ENCODE results near the gene C10orf71. TPM values are rescaled to one million over a fixed set of nuclear protein-coding genes. Genes with fewer than 3 reads are reported as not detected.

Gene C10orf71
- total RNA-seq, 2 experiments from 2014 or later: not detected

GRCh38 chr10:49288341-49289065 lies 10.5 kb upstream of the C10orf71 start:
- no peak for DNase-seq
- no peaks in the 10 kb centered on the region for H3K36me3 Mint-ChIP-seq
- no peak overlapping the region for H3K27ac Mint-ChIP-seq
- H3K4me3 Mint-ChIP-seq: no peak overlapping the region
- ChIA-PET POLR2A (no interaction called here), CTCF (no interaction called here)
- H3K9me3 Mint-ChIP-seq: no peaks in the 10 kb centered on the region
- no peaks in the 10 kb centered on the region for H3K4me1 Mint-ChIP-seq (ENCODE audit: low read depth)
- intact Hi-C loops (cut with micrococcal nuclease): no loop called here
- H3K27me3 Mint-ChIP-seq: peaks cover 7% of the 10 kb centered on the region

- Mint-ChIP-seq H3K4me1 (ENCODE audit: low read depth) (no peaks in the 10 kb centered on the region), H3K4me3 (no peak overlapping the region), H3K27ac (no peak overlapping the region), H3K27me3 (peaks cover 7% of the 10 kb centered on the region), H3K36me3 (no peaks in the 10 kb centered on the region), H3K9me3 (no peaks in the 10 kb centered on the region)
- intact Hi-C loops (cut with micrococcal nuclease): no loop called here
- no peak for DNase-seq
- POLR2A ChIA-PET: no interaction called here
- CTCF ChIA-PET: no interaction called here
Measured at GRCh38 chr10:49289480-49289879, 9.5 kb upstream of the C10orf71 start.

GRCh38 chr10:49290131-49290530 lies 8.8 kb upstream of the C10orf71 start:
- ChIA-PET CTCF (no interaction called here), POLR2A (no interaction called here)
- DNase-seq: no peak
- H3K27ac Mint-ChIP-seq: no peak overlapping the region
- no peaks in the 10 kb centered on the region for H3K4me1 Mint-ChIP-seq (ENCODE audit: low read depth)
- peaks cover 7% of the 10 kb centered on the region for H3K27me3 Mint-ChIP-seq
- no peaks in the 10 kb centered on the region for H3K9me3 Mint-ChIP-seq
- no peaks in the 10 kb centered on the region for H3K36me3 Mint-ChIP-seq
- H3K4me3 Mint-ChIP-seq: no peak overlapping the region
- intact Hi-C loops (cut with micrococcal nuclease): no loop called here

- no peak for DNase-seq
- H3K4me1 Mint-ChIP-seq (ENCODE audit: low read depth): no peaks in the 10 kb centered on the region
- intact Hi-C loops (cut with micrococcal nuclease): no loop called here
- H3K27me3 Mint-ChIP-seq: peaks cover 7% of the 10 kb centered on the region
- POLR2A ChIA-PET: no interaction called here
- H3K9me3 Mint-ChIP-seq: no peaks in the 10 kb centered on the region
- H3K36me3 Mint-ChIP-seq: no peaks in the 10 kb centered on the region
- no peak overlapping the region for H3K4me3 Mint-ChIP-seq
- no peak overlapping the region for H3K27ac Mint-ChIP-seq
- CTCF ChIA-PET: no interaction called here
Measured at GRCh38 chr10:49290607-49291006, 8.4 kb upstream of the C10orf71 start.

- POLR2A ChIA-PET: no interaction called here
- peaks cover 5% of the 10 kb centered on the region for H3K27me3 Mint-ChIP-seq
Measured at GRCh38 chr10:49292565-49293207, 6.3 kb upstream of the C10orf71 start.

GRCh38 chr10:49293208-49293603 lies 5.8 kb upstream of the C10orf71 start:
- CTCF ChIA-PET: no interaction called here
- peaks cover 5% of the 10 kb centered on the region for H3K27me3 Mint-ChIP-seq
- no peaks in the 10 kb centered on the region for H3K9me3 Mint-ChIP-seq
- POLR2A ChIA-PET: no interaction called here
- no peak for DNase-seq
- H3K36me3 Mint-ChIP-seq: no peaks in the 10 kb centered on the region
- intact Hi-C loops (cut with micrococcal nuclease): no loop called here
- H3K4me1 Mint-ChIP-seq (ENCODE audit: low read depth): no peaks in the 10 kb centered on the region
- H3K27ac Mint-ChIP-seq: no peak overlapping the region
- H3K4me3 Mint-ChIP-seq: no peak overlapping the region

More at GRCh38 chr10:49292565-49293207, 6.3 kb upstream of the C10orf71 start:
- Mint-ChIP-seq H3K4me1 (ENCODE audit: low read depth) (no peaks in the 10 kb centered on the region), H3K4me3 (no peak overlapping the region), H3K36me3 (no peaks in the 10 kb centered on the region), H3K9me3 (no peaks in the 10 kb centered on the region), H3K27ac (no peak overlapping the region)
- DNase-seq: no peak
- CTCF ChIA-PET: no interaction called here
- intact Hi-C loops (cut with micrococcal nuclease): no loop called here

GRCh38 chr10:49294731-49295130 lies 4.2 kb upstream of the C10orf71 start:
- CTCF ChIA-PET: no interaction called here
- Mint-ChIP-seq H3K27me3 (peaks cover 5% of the 10 kb centered on the region), H3K4me3 (no peak overlapping the region), H3K4me1 (ENCODE audit: low read depth) (no peaks in the 10 kb centered on the region), H3K9me3 (no peaks in the 10 kb centered on the region), H3K36me3 (no peaks in the 10 kb centered on the region), H3K27ac (no peak overlapping the region)
- POLR2A ChIA-PET: no interaction called here
- intact Hi-C loops (cut with micrococcal nuclease): no loop called here
- DNase-seq: no peak

- ChIA-PET POLR2A (no interaction called here), CTCF (no interaction called here)
- Mint-ChIP-seq H3K9me3 (no peaks in the 10 kb centered on the region), H3K27ac (no peak overlapping the region), H3K4me3 (no peak overlapping the region), H3K36me3 (no peaks in the 10 kb centered on the region), H3K4me1 (ENCODE audit: low read depth) (no peaks in the 10 kb centered on the region), H3K27me3 (peaks cover 5% of the 10 kb centered on the region)
- DNase-seq: no peak
- intact Hi-C loops (cut with micrococcal nuclease): no loop called here
Measured at GRCh38 chr10:49295297-49295696, 3.7 kb upstream of the C10orf71 start.

- Mint-ChIP-seq H3K27ac (no peak overlapping the region), H3K4me1 (ENCODE audit: low read depth) (no peaks in the 10 kb centered on the region), H3K4me3 (no peak overlapping the region), H3K36me3 (no peaks in the 10 kb centered on the region), H3K27me3 (peaks cover 5% of the 10 kb centered on the region), H3K9me3 (no peaks in the 10 kb centered on the region)
- ChIA-PET CTCF (no interaction called here), POLR2A (no interaction called here)
- intact Hi-C loops (cut with micrococcal nuclease): no loop called here
- DNase-seq: no peak
Measured at GRCh38 chr10:49296382-49296781, 2.6 kb upstream of the C10orf71 start.

GRCh38 chr10:49296836-49297235 lies 2.1 kb upstream of the C10orf71 start:
- CTCF ChIA-PET: no interaction called here
- Mint-ChIP-seq H3K27ac (no peak overlapping the region), H3K9me3 (no peaks in the 10 kb centered on the region), H3K4me3 (no peak overlapping the region), H3K27me3 (peaks cover 4% of the 10 kb centered on the region), H3K36me3 (no peaks in the 10 kb centered on the region), H3K4me1 (ENCODE audit: low read depth) (no peaks in the 10 kb centered on the region)
- POLR2A ChIA-PET: no interaction called here
- intact Hi-C loops (cut with micrococcal nuclease): no loop called here
- DNase-seq: no peak

- ChIA-PET POLR2A (no interaction called here), CTCF (no interaction called here)
- H3K4me3 Mint-ChIP-seq: no peak overlapping the region
- peaks cover 1% of the 10 kb centered on the region for H3K27me3 Mint-ChIP-seq
- H3K27ac Mint-ChIP-seq: no peak overlapping the region
- no peaks in the 10 kb centered on the region for H3K4me1 Mint-ChIP-seq (ENCODE audit: low read depth)
- no peaks in the 10 kb centered on the region for H3K36me3 Mint-ChIP-seq
- intact Hi-C loops (cut with micrococcal nuclease): no loop called here
- no peak for DNase-seq
- no peaks in the 10 kb centered on the region for H3K9me3 Mint-ChIP-seq
Measured at GRCh38 chr10:49297818-49298670, 926 bp upstream of the C10orf71 start.

GRCh38 chr10:49298671-49298982 lies 343 bp upstream of the C10orf71 start:
- Mint-ChIP-seq H3K4me3 (no peak overlapping the region), H3K4me1 (ENCODE audit: low read depth) (no peaks in the 10 kb centered on the region), H3K9me3 (no peaks in the 10 kb centered on the region), H3K27me3 (no peaks in the 10 kb centered on the region), H3K36me3 (no peaks in the 10 kb centered on the region), H3K27ac (no peak overlapping the region)
- ChIA-PET POLR2A (no interaction called here), CTCF (no interaction called here)
- intact Hi-C loops (cut with micrococcal nuclease): no loop called here
- DNase-seq: no peak

GRCh38 chr10:49299816-49300139 lies 808 bp downstream of the C10orf71 start:
- Mint-ChIP-seq H3K4me3 (no peak overlapping the region), H3K27ac (no peak overlapping the region), H3K27me3 (no peaks in the 10 kb centered on the region), H3K9me3 (no peaks in the 10 kb centered on the region), H3K36me3 (no peaks in the 10 kb centered on the region), H3K4me1 (ENCODE audit: low read depth) (no peaks in the 10 kb centered on the region)
- no peak for DNase-seq
- CTCF ChIA-PET: no interaction called here
- intact Hi-C loops (cut with micrococcal nuclease): no loop called here
- POLR2A ChIA-PET: no interaction called here
